Right lobe of liver (tissue), 6 donors: ENCODE results near the gene PRR7. TPM values are rescaled to one million over a fixed set of nuclear protein-coding genes. Genes with fewer than 3 reads are reported as not detected.

Source experiments
- ATAC-seq, 4 donors: fragments of 200-7000 bp; cut with Tn5 transposase; one replicate each; pipeline ENCODE4 v1.9.1; 2020; ENCODE audit warnings: mild to moderate bottlenecking in 4 of 4, moderate library complexity in 4 of 4
- DNase-seq, 3 donors: peaks; one replicate each; pipeline ENCODE4 v3.0.0-alpha.2; 2020
- H3K27ac ChIP-seq, 3 donors: fragments of 200-600 bp; one replicate each; pipeline ENCODE4 v1.8.0; 2022
- H3K27me3 ChIP-seq, 2 donors: fragments of 200-600 bp; one replicate each; pipeline ENCODE4 v1.8.0; 2022
- H3K36me3 ChIP-seq, 4 donors: fragments of 200-600 bp; sonication (generic) in 1 of 4; one replicate each; pipeline versions ENCODE4 v1.5.1 to v1.8.0; 2017 to 2022; ENCODE audit warnings: control low read depth in 1 of 4
- H3K4me1 ChIP-seq, 4 donors: fragments of 200-600 bp; sonication (generic) in 1 of 4; one replicate each; pipeline versions ENCODE4 v1.5.1 to v1.8.0; 2017 to 2022; ENCODE audit warnings: control low read depth in 1 of 4
- H3K4me3 ChIP-seq, 3 donors: fragments of 200-600 bp; one replicate each; pipeline ENCODE4 v1.8.0; 2022
- H3K9me3 ChIP-seq, 4 donors: fragments of 200-600 bp; sonication (generic) in 1 of 4; one replicate each; pipeline versions ENCODE4 v1.5.1 to v1.8.0; 2017 to 2022; ENCODE audit warnings: control low read depth in 1 of 4
- POLR2A ChIP-seq: fragments of 450-650 bp; IDR thresholded peaks from one replicate; pipeline ENCODE4 v1.6.1; 2017; ENCODE audit warnings: antibody characterized with exemption, mild to moderate bottlenecking
- WGBS: methylation state at CpG from one replicate; pipeline ENCODE4 v1.1.6; 2018; ENCODE audit warnings: low coverage, low lambda C conversion rate; ENCODE audit not compliant: insufficient coverage; ENCODE audit errors: missing lambda C conversion rate; 5-methylcytosine and 5-hydroxymethylcytosine counted together
- intact Hi-C, 2 donors: fragments of 100-400 bp; cut with DNase I; formaldehyde crosslinking; loops; one replicate each; pipeline versions ENCODE4 v1.11.2 to v1.14.1; 2022
- total RNA-seq, 6 experiments: library from RNA; depleted of rRNA in 2 of 6; stranded (reverse); fragments of >200 nt in 2 of 6; fragmentation: NEBNext Ultra II Directional in 3 of 6; extraction: Animal tissue kit (Norgen Biotek cat#: 25700) in 3 of 6; gene quantifications; one replicate each; pipeline versions ENCODE4 v1.1.0 to v1.2.4, GENCODE V29; 2016 to 2023
- TF ChIP-seq, protein P1 (sequence below), 4 donors: fragments of 200-600 bp in 3 of 4; fragments of 450-650 bp in 1 of 4; IDR thresholded peaks; one replicate each; pipeline versions ENCODE4 v1.5.1 to v1.8.0; 2016 to 2022; ENCODE audit warnings: antibody characterized with exemption in 4 of 4, mild to moderate bottlenecking in 2 of 4
- donor health status: DM: no; HTN: yes; CAD: no.
- donor health status: DM: no; HTN: no; CAD: no.
- donor health status: DM: no; HTN: no; CAD: no.
- donor health status: DM: no; HTN: yes; CAD: no.
- donor health status: DM: no; HTN: yes; CAD: no.

The PRR7 gene
- total RNA-seq, 6 experiments from 2014 or later, result 0.15 to 13.0 (median 1.9) TPM

DNA sequence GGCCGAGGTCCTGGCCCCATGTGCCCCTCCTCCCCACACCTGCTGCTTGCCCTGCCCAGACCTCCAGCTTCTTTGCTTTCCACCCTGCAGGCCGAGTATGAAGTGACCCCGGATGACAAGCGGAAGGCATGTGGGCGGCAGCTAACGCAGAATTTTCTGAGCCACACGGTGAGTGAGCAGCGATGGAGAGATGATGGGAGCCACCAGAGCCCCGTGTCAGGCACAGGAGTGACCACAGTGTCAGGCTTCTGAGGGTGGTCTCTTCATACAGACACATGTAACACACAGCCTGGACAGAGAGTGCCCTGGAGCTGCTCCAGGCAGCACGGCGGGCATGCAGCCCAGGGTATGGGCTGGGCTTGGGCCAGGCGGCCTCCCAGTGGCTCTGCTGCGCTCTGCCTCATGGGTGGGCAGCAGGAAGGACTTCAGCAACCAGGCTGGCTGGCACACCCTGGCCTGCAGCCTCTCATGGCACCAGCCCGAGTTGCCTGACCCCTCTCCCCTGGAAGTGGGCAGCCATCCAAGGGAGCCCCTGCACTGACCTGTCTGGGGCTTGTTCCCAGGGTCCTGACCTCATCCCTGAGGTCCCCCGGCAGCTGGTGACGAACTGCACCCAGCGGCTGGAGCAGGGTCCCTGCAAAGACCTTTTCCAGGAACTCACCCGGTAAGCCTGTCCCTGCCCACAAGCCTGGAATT is 14.3 kb upstream of the PRR7 start:
- Histone ChIP-seq H3K36me3 (peaks cover 0 to 42% (median 0%) of the 10 kb centered on the region in 4 donors), H3K27ac (peak overlapping the region in 1 of 3 donors; percentile 24), H3K27me3 (no peaks in the 10 kb centered on the region), H3K4me1 (peaks cover 0 to 9% (median 0%) of the 10 kb centered on the region in 4 donors), H3K4me3 (no peak overlapping the region), H3K9me3 (no peaks in the 10 kb centered on the region)
- 93% methylated on average over 6 of the region's 18 CpGs for WGBS
- peak in 1 of 3 donors; percentile 52 for DNase-seq
- intact Hi-C loops, result no loop called here
- no peak for ATAC-seq
- TF ChIP-seq POLR2A, result no peak

DNA sequence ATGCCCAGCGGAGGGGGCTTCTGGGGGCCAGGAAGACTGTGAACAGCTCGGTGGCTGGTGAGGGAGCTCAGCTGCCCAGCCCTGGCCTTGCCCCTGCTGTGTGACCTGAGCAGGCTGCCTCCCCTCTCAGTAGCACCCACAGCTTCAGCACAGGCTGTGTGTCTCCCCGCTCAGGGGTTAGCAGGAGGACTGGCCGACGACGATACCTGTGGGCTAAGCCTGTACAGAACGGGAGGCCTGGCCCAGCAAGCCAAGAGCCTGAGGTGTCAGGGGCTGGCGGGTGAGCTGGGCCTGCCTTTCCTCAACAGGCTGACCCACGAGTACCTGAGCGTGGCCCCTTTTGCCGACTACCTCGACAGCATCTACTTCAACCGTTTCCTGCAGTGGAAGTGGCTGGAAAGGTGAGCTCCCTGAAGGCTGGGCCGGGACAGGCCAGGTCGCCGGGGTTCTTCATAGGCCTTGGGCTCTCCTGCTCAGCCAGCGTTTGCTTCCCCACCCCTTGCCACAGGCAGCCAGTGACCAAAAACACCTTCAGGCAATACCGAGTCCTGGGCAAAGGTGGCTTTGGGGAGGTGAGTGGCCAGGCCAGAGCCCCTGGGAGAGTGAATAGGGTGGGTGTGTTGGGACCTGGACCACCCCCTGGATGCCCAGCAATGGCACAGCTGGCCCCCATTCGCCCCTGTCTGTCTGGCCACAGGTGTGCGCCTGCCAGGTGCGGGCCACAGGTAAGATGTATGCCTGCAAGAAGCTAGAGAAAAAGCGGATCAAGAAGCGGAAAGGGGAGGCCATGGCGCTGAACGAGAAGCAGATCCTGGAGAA is 13.6 kb upstream of the PRR7 start:
- WGBS, result 100% methylated on average over 1 of the region's 25 CpGs
- intact Hi-C loops, result no loop called here
- peaks cover 0 to 3% (median 0%) of the 10 kb centered on the region in 4 donors for H3K4me1 ChIP-seq

DNA sequence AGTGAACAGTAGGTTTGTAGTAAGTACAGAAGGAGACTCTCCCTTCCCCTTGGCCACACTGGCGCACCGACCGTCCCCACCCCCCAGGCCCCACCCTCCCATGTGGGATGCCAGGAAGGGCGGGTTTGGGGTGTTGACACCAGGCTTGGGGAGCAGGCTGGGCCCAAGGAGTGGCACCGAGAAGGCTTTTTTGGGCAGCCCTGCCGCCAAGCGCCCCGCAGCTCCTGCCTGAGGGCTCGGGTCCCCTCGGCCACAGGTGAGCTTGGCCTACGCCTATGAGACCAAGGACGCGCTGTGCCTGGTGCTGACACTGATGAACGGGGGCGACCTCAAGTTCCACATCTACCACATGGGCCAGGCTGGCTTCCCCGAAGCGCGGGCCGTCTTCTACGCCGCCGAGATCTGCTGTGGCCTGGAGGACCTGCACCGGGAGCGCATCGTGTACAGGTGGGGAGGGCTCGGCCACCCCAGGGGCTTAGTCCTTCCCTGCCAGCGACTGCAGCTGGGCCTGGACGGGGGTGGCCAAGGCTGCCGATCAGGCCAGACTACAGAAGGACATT is 12.9 kb upstream of the PRR7 start:
- no peak for DNase-seq
- no CpG with 5 or more reads among the region's 29 CpGs for whole genome bisulfite sequencing
- Histone ChIP-seq H3K4me1 (peaks cover 0 to 3% (median 0%) of the 10 kb centered on the region in 4 donors), H3K36me3 (peaks cover 0 to 44% (median 0%) of the 10 kb centered on the region in 4 donors), H3K9me3 (no peaks in the 10 kb centered on the region), H3K4me3 (no peak overlapping the region), H3K27ac (no peak overlapping the region), H3K27me3 (no peaks in the 10 kb centered on the region)
- TF ChIP-seq POLR2A, result no peak
- TF ChIP-seq, protein P1, sequence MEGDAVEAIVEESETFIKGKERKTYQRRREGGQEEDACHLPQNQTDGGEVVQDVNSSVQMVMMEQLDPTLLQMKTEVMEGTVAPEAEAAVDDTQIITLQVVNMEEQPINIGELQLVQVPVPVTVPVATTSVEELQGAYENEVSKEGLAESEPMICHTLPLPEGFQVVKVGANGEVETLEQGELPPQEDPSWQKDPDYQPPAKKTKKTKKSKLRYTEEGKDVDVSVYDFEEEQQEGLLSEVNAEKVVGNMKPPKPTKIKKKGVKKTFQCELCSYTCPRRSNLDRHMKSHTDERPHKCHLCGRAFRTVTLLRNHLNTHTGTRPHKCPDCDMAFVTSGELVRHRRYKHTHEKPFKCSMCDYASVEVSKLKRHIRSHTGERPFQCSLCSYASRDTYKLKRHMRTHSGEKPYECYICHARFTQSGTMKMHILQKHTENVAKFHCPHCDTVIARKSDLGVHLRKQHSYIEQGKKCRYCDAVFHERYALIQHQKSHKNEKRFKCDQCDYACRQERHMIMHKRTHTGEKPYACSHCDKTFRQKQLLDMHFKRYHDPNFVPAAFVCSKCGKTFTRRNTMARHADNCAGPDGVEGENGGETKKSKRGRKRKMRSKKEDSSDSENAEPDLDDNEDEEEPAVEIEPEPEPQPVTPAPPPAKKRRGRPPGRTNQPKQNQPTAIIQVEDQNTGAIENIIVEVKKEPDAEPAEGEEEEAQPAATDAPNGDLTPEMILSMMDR (IDR thresholded peaks at IDR 0.05), result no peak
- no peak for ATAC-seq
- intact Hi-C loops, result no loop called here

More for the DNA sequence above, 13.6 kb upstream of the PRR7 start:
- DNase-seq (no peak), ATAC-seq (no peak)
- TF ChIP-seq, protein P1 (IDR thresholded peaks at IDR 0.05), result no peak
- no peak for TF ChIP-seq POLR2A
- Histone ChIP-seq H3K9me3 (no peaks in the 10 kb centered on the region), H3K36me3 (peaks cover 0 to 44% (median 0%) of the 10 kb centered on the region in 4 donors), H3K27ac (no peak overlapping the region), H3K4me3 (no peak overlapping the region), H3K27me3 (no peaks in the 10 kb centered on the region)

DNA sequence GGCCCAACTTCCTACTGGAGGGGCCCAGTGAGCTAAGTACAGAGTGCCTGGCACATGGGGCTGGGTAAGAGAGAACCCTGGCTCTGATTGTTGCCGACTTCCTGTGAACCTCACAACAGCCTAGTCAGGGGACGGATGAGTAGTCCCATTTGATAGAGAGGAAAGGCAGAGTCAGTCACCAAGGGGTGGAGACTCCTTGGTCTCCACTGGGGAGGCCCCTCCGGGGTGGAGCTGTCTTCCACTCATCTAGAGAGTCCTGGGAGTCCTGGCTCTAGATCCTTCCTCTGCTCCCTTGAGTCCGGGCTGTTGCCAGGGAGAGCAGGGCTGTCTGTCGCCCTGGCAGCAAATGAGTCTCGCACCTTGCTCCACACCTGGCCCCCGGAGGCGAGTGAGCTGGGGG is 12.2 kb upstream of the PRR7 start:
- Histone ChIP-seq H3K36me3 (peaks cover 0 to 44% (median 0%) of the 10 kb centered on the region in 4 donors), H3K4me3 (no peak overlapping the region), H3K9me3 (no peaks in the 10 kb centered on the region), H3K4me1 (peaks cover 0 to 3% (median 0%) of the 10 kb centered on the region in 4 donors), H3K27me3 (no peaks in the 10 kb centered on the region), H3K27ac (no peak overlapping the region)
- TF ChIP-seq, protein P1 (IDR thresholded peaks at IDR 0.05), result no peak
- TF ChIP-seq POLR2A, result no peak
- ATAC-seq, result no peak
- no CpG with 5 or more reads among the region's 8 CpGs for WGBS
- intact Hi-C loops, result no loop called here
- no peak for DNase-seq
